ENCODE results near the gene MGARP. TPM values are rescaled to one million over a fixed set of nuclear protein-coding genes. Genes with fewer than 3 reads are reported as not detected.
A peak's percentile ranks its signal among the peaks of the same experiment; 100 is the strongest.

Gene MGARP
- total RNA-seq, 4 donors from 2014 or later: 0.71 to 2.1 (median 1.1) TPM

- H3K4me1 ChIP-seq: peaks cover 0 to 8% of the 10 kb centered on the region in 2 donors
- DNase-seq: peak; percentile 4 to 11
- H3K4me3 ChIP-seq (replicated peaks in 1 of 3): peak overlapping the region in 2 of 3 donors; percentile 28 to 42
- intact Hi-C loops (cut with DNase I): no loop called here
- 17 to 20% methylated on average over 40 of the region's 40 CpGs for WGBS, 2 donors
- H3K27me3 ChIP-seq: no peaks in the 10 kb centered on the region
- no peaks in the 10 kb centered on the region for H3K36me3 ChIP-seq
- no peak overlapping the region for H3K27ac ChIP-seq
- no peak for TF ChIP-seq POLR2A (IDR thresholded peaks at IDR 0.05)
- TF ChIP-seq, protein P1, sequence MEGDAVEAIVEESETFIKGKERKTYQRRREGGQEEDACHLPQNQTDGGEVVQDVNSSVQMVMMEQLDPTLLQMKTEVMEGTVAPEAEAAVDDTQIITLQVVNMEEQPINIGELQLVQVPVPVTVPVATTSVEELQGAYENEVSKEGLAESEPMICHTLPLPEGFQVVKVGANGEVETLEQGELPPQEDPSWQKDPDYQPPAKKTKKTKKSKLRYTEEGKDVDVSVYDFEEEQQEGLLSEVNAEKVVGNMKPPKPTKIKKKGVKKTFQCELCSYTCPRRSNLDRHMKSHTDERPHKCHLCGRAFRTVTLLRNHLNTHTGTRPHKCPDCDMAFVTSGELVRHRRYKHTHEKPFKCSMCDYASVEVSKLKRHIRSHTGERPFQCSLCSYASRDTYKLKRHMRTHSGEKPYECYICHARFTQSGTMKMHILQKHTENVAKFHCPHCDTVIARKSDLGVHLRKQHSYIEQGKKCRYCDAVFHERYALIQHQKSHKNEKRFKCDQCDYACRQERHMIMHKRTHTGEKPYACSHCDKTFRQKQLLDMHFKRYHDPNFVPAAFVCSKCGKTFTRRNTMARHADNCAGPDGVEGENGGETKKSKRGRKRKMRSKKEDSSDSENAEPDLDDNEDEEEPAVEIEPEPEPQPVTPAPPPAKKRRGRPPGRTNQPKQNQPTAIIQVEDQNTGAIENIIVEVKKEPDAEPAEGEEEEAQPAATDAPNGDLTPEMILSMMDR (IDR thresholded peaks at IDR 0.05): no peak
- H3K9me3 ChIP-seq: no peaks in the 10 kb centered on the region
Observed at GRCh38 chr4:139278912-139279759, 889 bp downstream of the MGARP start.

GRCh38 chr4:139278485-139278884 is 1.5 kb downstream of the MGARP start:
- no peak overlapping the region for H3K4me3 ChIP-seq (replicated peaks in 1 of 3)
- no peaks in the 10 kb centered on the region for H3K9me3 ChIP-seq
- no peak for TF ChIP-seq POLR2A (IDR thresholded peaks at IDR 0.05)
- TF ChIP-seq, protein P1 (IDR thresholded peaks at IDR 0.05): no peak
- H3K27me3 ChIP-seq: no peaks in the 10 kb centered on the region
- intact Hi-C loops (cut with DNase I): no loop called here
- DNase-seq: no peak
- 72 to 74% methylated on average over 16 of the region's 16 CpGs for WGBS, 2 donors
- H3K27ac ChIP-seq: no peak overlapping the region
- H3K36me3 ChIP-seq: no peaks in the 10 kb centered on the region
- peaks cover 0 to 8% of the 10 kb centered on the region in 2 donors for H3K4me1 ChIP-seq

GRCh38 chr4:139275281-139275735 is 4.7 kb downstream of the MGARP start:
- Histone ChIP-seq H3K9me3 (no peaks in the 10 kb centered on the region), H3K27ac (no peak overlapping the region), H3K36me3 (no peaks in the 10 kb centered on the region), H3K4me1 (peaks cover 0 to 8% of the 10 kb centered on the region in 2 donors), H3K27me3 (no peaks in the 10 kb centered on the region), H3K4me3 (replicated peaks in 1 of 3) (no peak overlapping the region)
- intact Hi-C loops (cut with DNase I): no loop called here
- WGBS, 2 donors: 95 to 97% methylated on average over 4 of the region's 4 CpGs
- no peak for DNase-seq
- no peak for TF ChIP-seq POLR2A (IDR thresholded peaks at IDR 0.05)
- TF ChIP-seq, protein P1 (IDR thresholded peaks at IDR 0.05): no peak

DNA sequence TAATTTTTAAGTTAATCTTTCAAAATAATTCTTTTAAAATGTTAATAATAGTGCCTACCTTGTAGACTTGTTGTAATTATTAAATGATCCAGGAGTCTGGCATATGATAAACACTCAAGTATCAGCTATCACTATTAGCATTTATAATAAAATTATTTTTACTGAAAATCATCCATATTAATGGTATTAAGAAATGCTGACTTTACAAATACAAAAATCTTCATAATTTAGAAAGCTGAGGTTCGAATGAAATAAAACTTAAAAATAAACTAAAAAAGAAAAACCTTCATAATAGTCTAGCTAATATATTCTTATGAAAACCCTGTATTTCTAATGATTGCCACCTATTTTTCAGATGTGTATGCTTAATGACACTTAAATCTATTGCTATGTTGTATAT is 5.2 kb downstream of the MGARP start:
- TF ChIP-seq, protein P1 (IDR thresholded peaks at IDR 0.05): no peak
- no peak for TF ChIP-seq POLR2A (IDR thresholded peaks at IDR 0.05)
- Histone ChIP-seq H3K4me3 (replicated peaks in 1 of 3) (no peak overlapping the region), H3K27me3 (no peaks in the 10 kb centered on the region), H3K27ac (no peak overlapping the region), H3K9me3 (no peaks in the 10 kb centered on the region), H3K4me1 (peaks cover 0 to 2% of the 10 kb centered on the region in 2 donors), H3K36me3 (no peaks in the 10 kb centered on the region)
- no peak for DNase-seq
- intact Hi-C loops (cut with DNase I): no loop called here
- WGBS, 2 donors: 95 to 99% methylated on average over 1 of the region's 1 CpG

- DNase-seq: no peak
- WGBS, 2 donors: 88 to 92% methylated on average over 1 of the region's 1 CpG
- Histone ChIP-seq H3K4me3 (replicated peaks in 1 of 3) (no peak overlapping the region), H3K27me3 (no peaks in the 10 kb centered on the region), H3K36me3 (no peaks in the 10 kb centered on the region), H3K4me1 (no peaks in the 10 kb centered on the region), H3K9me3 (no peaks in the 10 kb centered on the region), H3K27ac (no peak overlapping the region)
- no peak for TF ChIP-seq POLR2A (IDR thresholded peaks at IDR 0.05)
- intact Hi-C loops (cut with DNase I): no loop called here
Observed at GRCh38 chr4:139273835-139274234, 6.2 kb downstream of the MGARP start.
